ENCODE results near the gene CLDN7.

DNA sequence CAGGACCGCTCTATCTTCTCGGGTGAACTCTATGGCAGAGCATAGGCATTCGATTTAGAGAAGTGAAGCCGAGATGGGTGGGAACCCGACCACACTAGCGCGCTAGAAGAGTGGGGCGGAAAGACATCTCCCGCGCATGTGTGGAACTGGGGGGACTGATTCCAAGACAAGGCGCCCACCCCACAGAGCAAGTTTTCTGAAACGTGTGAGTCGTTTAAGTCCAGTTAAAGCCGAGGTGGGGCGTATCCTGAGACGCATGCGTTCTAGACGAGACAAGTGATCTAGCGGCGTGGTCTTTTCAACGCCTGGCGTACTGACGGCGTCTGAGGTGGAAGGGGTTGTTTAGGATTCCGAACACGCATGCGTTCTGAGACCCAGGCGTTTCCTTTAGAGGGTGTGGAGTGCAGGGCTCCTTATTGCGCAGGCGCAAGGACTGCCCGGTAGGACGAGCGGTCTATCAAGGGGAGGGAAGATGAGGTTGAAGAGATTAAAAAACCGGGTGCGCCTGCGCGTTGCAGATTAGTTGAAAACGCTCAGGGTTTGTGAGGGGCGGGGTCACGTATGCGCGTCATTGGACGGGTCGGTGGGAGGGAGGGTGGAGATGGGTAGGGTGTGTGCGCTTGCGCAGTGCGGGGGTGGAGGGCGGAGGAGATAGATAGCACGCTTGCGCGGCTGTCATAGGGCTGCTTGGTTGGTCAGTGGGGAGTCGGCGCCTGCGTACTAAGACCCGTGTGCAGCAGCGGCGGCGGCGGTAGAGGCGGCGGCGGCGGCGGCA lies 44.8 kb upstream of the CLDN7 start, which contains the start of gene EIF5A:
- TF ChIP-seq, protein P1, sequence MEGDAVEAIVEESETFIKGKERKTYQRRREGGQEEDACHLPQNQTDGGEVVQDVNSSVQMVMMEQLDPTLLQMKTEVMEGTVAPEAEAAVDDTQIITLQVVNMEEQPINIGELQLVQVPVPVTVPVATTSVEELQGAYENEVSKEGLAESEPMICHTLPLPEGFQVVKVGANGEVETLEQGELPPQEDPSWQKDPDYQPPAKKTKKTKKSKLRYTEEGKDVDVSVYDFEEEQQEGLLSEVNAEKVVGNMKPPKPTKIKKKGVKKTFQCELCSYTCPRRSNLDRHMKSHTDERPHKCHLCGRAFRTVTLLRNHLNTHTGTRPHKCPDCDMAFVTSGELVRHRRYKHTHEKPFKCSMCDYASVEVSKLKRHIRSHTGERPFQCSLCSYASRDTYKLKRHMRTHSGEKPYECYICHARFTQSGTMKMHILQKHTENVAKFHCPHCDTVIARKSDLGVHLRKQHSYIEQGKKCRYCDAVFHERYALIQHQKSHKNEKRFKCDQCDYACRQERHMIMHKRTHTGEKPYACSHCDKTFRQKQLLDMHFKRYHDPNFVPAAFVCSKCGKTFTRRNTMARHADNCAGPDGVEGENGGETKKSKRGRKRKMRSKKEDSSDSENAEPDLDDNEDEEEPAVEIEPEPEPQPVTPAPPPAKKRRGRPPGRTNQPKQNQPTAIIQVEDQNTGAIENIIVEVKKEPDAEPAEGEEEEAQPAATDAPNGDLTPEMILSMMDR (IDR thresholded peaks at IDR 0.05; ENCODE audit: low read depth, low read length, missing input control), result no peak
- TF ChIP-seq, protein P2, sequence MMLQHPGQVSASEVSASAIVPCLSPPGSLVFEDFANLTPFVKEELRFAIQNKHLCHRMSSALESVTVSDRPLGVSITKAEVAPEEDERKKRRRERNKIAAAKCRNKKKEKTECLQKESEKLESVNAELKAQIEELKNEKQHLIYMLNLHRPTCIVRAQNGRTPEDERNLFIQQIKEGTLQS (IDR thresholded peaks at IDR 0.05), result no peak
- TF ChIP-seq SP1 (IDR thresholded peaks at IDR 0.05), result peak; percentile 75
- TF ChIP-seq RAD21 (IDR thresholded peaks at IDR 0.05), result peak; percentile 5 to 20

Measured in liver (tissue), 3 donors.